LoVo (cell line): ENCODE data around the gene C12orf57.

Source experiments
- DNase-seq: peaks from one replicate; pipeline ENCODE4 v3.0.0-alpha.2; 2016; ENCODE audit warnings: low spot score

C12orf57 gene

GRCh38 chr12:6937481-6938352, 6.1 kb upstream of the C12orf57 start:
- peak; percentile 98 for DNase-seq

- no peak for DNase-seq
These were observed 5.2 kb upstream of the C12orf57 start for GRCh38 chr12:6938353-6939190.

- DNase-seq = no peak
These were observed 4.7 kb upstream of the C12orf57 start for GRCh38 chr12:6939191-6939540.

GRCh38 chr12:6941267-6941666, 2.6 kb upstream of the C12orf57 start:
- DNase-seq = no peak

GRCh38 chr12:6941782-6942181, 2.0 kb upstream of the C12orf57 start:
- no peak for DNase-seq

- DNase-seq = no peak
These were observed 1.5 kb upstream of the C12orf57 start for GRCh38 chr12:6942331-6942665.

- peak; percentile 89 for DNase-seq
These were observed 467 bp upstream of the C12orf57 start for GRCh38 chr12:6943389-6943721.

DNA sequence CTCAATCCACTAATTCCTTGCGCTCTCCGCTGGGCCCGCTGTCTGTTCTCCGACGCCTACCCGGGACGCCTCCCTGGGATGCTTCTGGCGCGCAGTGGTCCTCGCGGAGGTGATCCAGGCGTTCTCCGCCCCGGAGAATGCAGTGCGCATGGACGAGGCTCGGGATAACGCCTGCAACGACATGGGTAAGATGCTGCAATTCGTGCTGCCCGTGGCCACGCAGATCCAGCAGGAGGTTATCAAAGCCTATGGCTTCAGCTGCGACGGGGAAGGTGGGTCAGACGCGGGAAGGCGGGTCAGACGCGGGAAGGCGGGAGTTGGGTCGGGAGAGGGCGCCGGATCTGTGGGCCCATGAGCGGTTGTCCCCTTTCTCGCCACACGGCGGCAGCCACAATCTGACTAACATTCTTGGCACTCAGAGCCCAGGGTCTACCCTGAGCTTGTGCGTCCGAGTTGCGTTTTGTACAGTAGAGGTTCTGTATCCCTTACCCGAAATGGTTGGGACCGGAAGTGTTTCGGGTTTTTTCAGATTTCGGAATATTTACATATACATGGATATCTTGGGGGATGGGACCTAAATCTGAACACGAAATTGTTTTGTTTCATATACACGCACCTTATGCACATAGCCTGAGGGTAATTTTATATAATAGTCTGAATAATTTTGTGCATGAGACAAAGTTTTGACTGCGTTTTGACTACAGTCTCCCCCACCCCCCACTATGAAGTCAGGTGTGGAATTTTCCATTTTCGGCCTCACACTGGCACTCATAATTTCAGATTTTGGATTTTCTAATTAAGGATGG, 762 bp downstream of the C12orf57 start:
- peak; percentile 98 for DNase-seq

DNA sequence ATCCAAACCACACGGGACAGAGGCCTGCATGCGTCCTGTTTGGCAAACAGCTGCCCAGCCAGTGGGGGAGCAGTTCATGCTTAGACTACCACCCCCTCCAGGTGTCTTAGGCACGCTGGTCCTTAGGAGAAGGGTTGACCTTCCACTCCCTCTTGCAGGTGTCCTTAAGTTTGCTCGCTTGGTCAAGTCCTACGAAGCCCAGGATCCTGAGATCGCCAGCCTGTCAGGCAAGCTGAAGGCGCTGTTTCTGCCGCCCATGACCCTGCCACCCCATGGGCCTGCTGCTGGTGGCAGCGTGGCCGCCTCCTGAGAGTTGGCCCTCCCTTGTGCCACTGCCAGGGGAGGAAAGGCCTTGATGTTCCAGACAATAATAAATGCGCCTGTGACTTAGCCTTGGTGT, 1.8 kb downstream of the C12orf57 start:
- DNase-seq = no peak

DNA sequence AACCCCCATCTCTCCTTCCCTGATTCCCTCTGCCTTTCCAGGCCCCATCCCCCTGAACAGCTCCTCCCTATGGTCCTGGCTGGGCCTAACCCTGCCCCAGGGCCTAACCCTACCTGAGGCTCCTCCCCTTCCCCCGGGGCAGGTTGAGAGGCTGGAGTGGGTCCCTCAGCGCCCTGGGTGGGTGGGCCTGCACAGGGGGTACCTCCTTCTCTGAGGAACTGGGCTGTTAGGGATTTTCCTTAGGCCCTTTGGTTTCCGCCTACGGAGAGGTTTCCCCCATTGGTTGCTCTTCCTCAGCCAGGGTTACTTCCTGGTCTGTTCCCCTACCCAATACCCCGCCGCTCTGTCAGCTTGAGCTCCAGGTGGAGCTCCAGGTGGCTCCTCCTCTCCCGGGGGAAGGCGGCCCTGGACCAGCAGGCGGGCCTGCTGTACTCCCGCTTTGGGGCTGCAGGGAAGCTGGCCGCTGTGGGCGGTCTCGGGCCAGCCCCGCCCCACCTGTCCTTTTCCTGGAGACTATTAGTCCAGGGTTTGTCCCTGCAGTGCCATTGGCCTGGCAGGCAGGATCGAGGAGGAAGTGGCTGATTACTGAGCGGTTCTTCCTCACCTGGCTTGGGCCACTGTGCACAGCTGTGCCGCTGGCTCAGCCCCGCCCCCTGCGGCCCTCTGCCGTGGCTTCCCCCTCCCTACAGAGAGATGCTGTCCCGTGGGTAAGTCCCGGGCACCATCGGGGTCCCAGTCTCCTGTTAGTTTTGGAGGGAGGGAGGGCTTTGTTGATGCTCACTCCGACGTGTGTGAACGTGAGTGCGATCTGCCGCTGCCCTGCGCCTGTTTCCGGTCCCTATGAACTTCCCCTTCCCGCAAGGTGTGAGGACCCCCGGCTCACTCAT, 2.5 kb downstream of the C12orf57 start:
- peak; percentile 99 for DNase-seq

- no peak for DNase-seq
These were observed 3.1 kb downstream of the C12orf57 start for GRCh38 chr12:6946920-6947374.

GRCh38 chr12:6947615-6948014, 3.8 kb downstream of the C12orf57 start:
- DNase-seq = no peak

GRCh38 chr12:6948873-6949594, 5.2 kb downstream of the C12orf57 start:
- no peak for DNase-seq

GRCh38 chr12:6950401-6950801, 6.6 kb downstream of the C12orf57 start:
- no peak for DNase-seq

DNA sequence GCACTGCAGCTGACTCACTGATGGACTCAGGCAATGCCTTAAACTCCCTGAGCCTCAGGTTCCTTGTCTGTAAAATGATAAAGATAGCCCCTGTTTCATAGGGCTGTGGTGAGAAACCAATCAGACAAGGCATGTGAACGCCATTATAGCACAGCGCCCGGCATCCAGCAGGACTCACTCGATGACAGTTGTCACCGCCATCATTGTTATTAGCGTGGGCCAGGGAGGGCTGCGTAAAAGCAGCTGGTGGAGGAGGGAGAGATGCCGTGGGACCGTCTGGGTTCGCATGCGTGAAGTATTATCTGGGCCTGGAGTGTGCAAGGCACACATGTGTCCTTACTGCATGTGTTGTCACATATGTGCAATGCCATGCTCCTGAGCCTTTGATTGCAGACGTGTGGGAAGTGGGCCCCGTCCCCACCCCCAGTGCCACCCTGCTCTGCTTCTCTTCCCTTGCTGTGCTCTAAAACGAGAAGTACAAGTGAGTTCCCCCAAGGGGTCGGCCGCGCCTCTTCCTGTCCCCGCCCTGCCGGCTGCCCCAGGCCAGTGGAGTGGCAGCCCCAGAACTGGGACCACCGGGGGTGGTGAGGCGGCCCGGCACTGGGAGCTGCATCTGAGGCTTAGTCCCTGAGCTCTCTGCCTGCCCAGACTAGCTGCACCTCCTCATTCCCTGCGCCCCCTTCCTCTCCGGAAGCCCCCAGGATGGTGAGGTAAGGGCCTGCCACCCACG, 7.2 kb downstream of the C12orf57 start, which contains the start of gene PTPN6:
Gene PTPN6 (plus strand): TSS at position 546 of the 730 bp plus-strand sequence. CDS start 157 bp downstream, at position 703.
- DNase-seq = no peak

- DNase-seq = no peak
These were observed 7.8 kb downstream of the C12orf57 start for GRCh38 chr12:6951551-6952120.

DNA sequence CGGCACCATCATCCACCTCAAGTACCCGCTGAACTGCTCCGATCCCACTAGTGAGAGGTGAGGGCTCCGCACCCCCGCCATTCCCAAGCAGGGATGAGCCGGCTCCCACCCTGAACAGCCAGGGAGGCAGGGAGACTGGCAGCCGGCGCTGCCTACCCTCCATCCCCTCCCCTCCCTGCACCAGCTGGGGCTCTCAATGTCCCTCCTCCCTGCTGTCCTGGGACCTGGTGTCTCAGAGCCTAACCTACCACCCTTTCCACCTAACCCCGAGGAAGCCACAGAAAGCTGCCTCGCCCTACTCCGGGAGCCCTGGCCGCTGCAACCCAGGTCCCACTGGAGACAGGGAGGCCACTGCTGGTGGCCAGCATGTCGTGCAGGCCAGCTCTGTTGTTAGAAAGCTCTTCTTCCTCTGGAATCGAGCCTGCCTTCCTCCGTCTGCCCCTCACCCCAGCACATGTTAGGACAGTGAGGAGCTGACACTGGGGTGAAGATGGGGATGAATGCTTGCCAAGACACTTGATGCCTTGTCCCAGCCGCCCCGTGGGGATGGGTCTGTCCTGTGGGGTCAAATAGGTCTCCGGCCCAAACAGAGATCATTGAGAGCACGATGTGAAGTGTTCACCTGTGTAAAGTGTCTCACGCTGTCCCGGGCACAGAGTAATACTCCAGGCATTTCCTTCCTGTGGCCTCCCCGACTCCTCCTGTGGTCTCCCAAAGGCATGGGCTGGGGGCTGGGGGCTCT, 8.5 kb downstream of the C12orf57 start:
- DNase-seq = no peak

GRCh38 chr12:6952863-6953441, 9.1 kb downstream of the C12orf57 start:
- DNase-seq = no peak
